ENCODE results near the gene PACSIN1. TPM values are rescaled to one million over a fixed set of nuclear protein-coding genes. Genes with fewer than 3 reads are reported as not detected.

Gene PACSIN1
- total RNA-seq, 2 experiments from 2014 or later = 19.3 to 88.4 TPM

- BruUV-seq (replicated peaks) = no TSS peak
Observed at GRCh38 chr6:34583461-34583860, 117.6 kb downstream of the PACSIN1 start.

GRCh38 chr6:34583861-34584604, 118.2 kb downstream of the PACSIN1 start:
- POLR2A ChIA-PET = no interaction called here
- Histone ChIP-seq H4K20me1 (ENCODE audit: insufficient read depth, low read length) (no peaks in the 10 kb centered on the region), H3K4me2 (ENCODE audit: low read length) (no peak overlapping the region), H3K36me3 (ENCODE audit: insufficient read depth, low read length) (peaks cover 19% of the 10 kb centered on the region; the same call in 1 of the 2 replicates), H2AFZ (ENCODE audit: low read length) (no peak overlapping the region), H3K9me3 (ENCODE audit: low read length) (no peaks in the 10 kb centered on the region), H3K9me2 (ENCODE audit: insufficient read depth, low read length) (no peaks in the 10 kb centered on the region), H3K27ac (ENCODE audit: low read depth, low read length, poor library complexity, severe bottlenecking) (no peak overlapping the region), H3K4me1 (ENCODE audit: insufficient read depth, low read length, poor library complexity, severe bottlenecking) (no peaks in the 10 kb centered on the region), H3K4me3 (ENCODE audit: low read depth, low read length, poor library complexity, severe bottlenecking) (no peak overlapping the region), H3K79me2 (ENCODE audit: insufficient read depth, low read depth, low read length) (no peaks in the 10 kb centered on the region)
- no peak for TF ChIP-seq EZH2phosphoT487 (IDR thresholded peaks at IDR 0.05; ENCODE audit: borderline replicate concordance, low read depth, low read length)
- no peak for TF ChIP-seq CTCF (conservative IDR thresholded peaks at IDR 0.05; ENCODE audit: low read length)
- no peak for DNase-seq (ENCODE audit: low spot score)
- intact Hi-C loops (cut with micrococcal nuclease; ENCODE audit: unreplicated experiment) = no loop called here
- BruUV-seq (replicated peaks) = no TSS peak
- CTCF ChIA-PET (ENCODE audit: unreplicated experiment) = no interaction called here

More at GRCh38 chr6:34583461-34583860, 117.6 kb downstream of the PACSIN1 start:
- H3K36me3 ChIP-seq (ENCODE audit: insufficient read depth, low read length) = peaks cover 16% of the 10 kb centered on the region; the same call in 1 of the 2 replicates
- no peak for TF ChIP-seq EZH2phosphoT487 (IDR thresholded peaks at IDR 0.05; ENCODE audit: borderline replicate concordance, low read depth, low read length)
- TF ChIP-seq CTCF (conservative IDR thresholded peaks at IDR 0.05; ENCODE audit: low read length) = no peak
- no peak for DNase-seq (ENCODE audit: low spot score)
- intact Hi-C loops (cut with micrococcal nuclease; ENCODE audit: unreplicated experiment) = no loop called here
- no peak overlapping the region for H3K27ac ChIP-seq (ENCODE audit: low read depth, low read length, poor library complexity, severe bottlenecking)
- CTCF ChIA-PET (ENCODE audit: unreplicated experiment) = no interaction called here
- no peak overlapping the region for H3K4me3 ChIP-seq (ENCODE audit: low read depth, low read length, poor library complexity, severe bottlenecking)
- H3K4me1 ChIP-seq (ENCODE audit: insufficient read depth, low read length, poor library complexity, severe bottlenecking) = no peaks in the 10 kb centered on the region
- no peaks in the 10 kb centered on the region for H3K79me2 ChIP-seq (ENCODE audit: insufficient read depth, low read depth, low read length)
- no peak overlapping the region for H2AFZ ChIP-seq (ENCODE audit: low read length)
- no peaks in the 10 kb centered on the region for H3K9me3 ChIP-seq (ENCODE audit: low read length)
- H3K4me2 ChIP-seq (ENCODE audit: low read length) = no peak overlapping the region
- H3K9me2 ChIP-seq (ENCODE audit: insufficient read depth, low read length) = no peaks in the 10 kb centered on the region
- POLR2A ChIA-PET = no interaction called here
- H4K20me1 ChIP-seq (ENCODE audit: insufficient read depth, low read length) = no peaks in the 10 kb centered on the region

- intact Hi-C loops (cut with micrococcal nuclease; ENCODE audit: unreplicated experiment) = no loop called here
- H2AFZ ChIP-seq (ENCODE audit: low read length) = no peak overlapping the region
- H3K4me2 ChIP-seq (ENCODE audit: low read length) = no peak overlapping the region
- H3K4me3 ChIP-seq (ENCODE audit: low read depth, low read length, poor library complexity, severe bottlenecking) = no peak overlapping the region
- CTCF ChIA-PET (ENCODE audit: unreplicated experiment) = no interaction called here
- H3K27ac ChIP-seq (ENCODE audit: low read depth, low read length, poor library complexity, severe bottlenecking) = no peak overlapping the region
- POLR2A ChIA-PET = no interaction called here
- H3K4me1 ChIP-seq (ENCODE audit: insufficient read depth, low read length, poor library complexity, severe bottlenecking) = no peaks in the 10 kb centered on the region
- no TSS peak for BruUV-seq (replicated peaks)
- DNase-seq (ENCODE audit: low spot score) = no peak
- H4K20me1 ChIP-seq (ENCODE audit: insufficient read depth, low read length) = no peaks in the 10 kb centered on the region
- no peaks in the 10 kb centered on the region for H3K79me2 ChIP-seq (ENCODE audit: insufficient read depth, low read depth, low read length)
- H3K36me3 ChIP-seq (ENCODE audit: insufficient read depth, low read length) = peaks cover 26% of the 10 kb centered on the region
- H3K9me2 ChIP-seq (ENCODE audit: insufficient read depth, low read length) = no peaks in the 10 kb centered on the region
- TF ChIP-seq EZH2phosphoT487 (IDR thresholded peaks at IDR 0.05; ENCODE audit: borderline replicate concordance, low read depth, low read length) (no peak), CTCF (conservative IDR thresholded peaks at IDR 0.05; ENCODE audit: low read length) (no peak)
- H3K9me3 ChIP-seq (ENCODE audit: low read length) = no peaks in the 10 kb centered on the region
Observed at GRCh38 chr6:34584694-34585093, 118.8 kb downstream of the PACSIN1 start.

All from OCI-LY7 (cell line).